HepG2 (cell line): ENCODE data around the gene FAM177B. TPM values are rescaled to one million over a fixed set of nuclear protein-coding genes. Genes with fewer than 3 reads are reported as not detected.

Experiments used
- AGO1 ChIP-seq: fragments of 200-400 bp; formaldehyde crosslinking; IDR thresholded peaks from 2 replicates; pipeline ENCODE4 v1.6.1; 2017; ENCODE audit warnings: mild to moderate bottlenecking, low read depth, low read length, moderate library complexity; ENCODE audit not compliant: poor library complexity, severe bottlenecking
- ATM ChIP-seq: fragments of 450-650 bp; IDR thresholded peaks from 2 replicates; pipeline ENCODE4 v1.7.1; 2017; ENCODE audit warnings: mild to moderate bottlenecking, borderline replicate concordance
- BCL3 ChIP-seq: sonication (generic); formaldehyde crosslinking; IDR thresholded peaks from 2 replicates; pipeline ENCODE4 v1.5.1; 2020; ENCODE audit warnings: mild to moderate bottlenecking, missing genetic modification reagents, moderate library complexity
- KAT2B ChIP-seq: fragments of 150-350 bp; IDR thresholded peaks from 2 replicates; pipeline ENCODE4 v1.6.1; 2014; ENCODE audit warnings: low read depth, low read length, borderline replicate concordance
- NFIB ChIP-seq: sonication (generic); formaldehyde crosslinking; IDR thresholded peaks from 2 replicates; pipeline ENCODE4 v1.9.0; 2021; ENCODE audit warnings: missing genetic modification reagents, mild to moderate bottlenecking, borderline replicate concordance
- SMYD3 ChIP-seq: sonication (generic); formaldehyde crosslinking; IDR thresholded peaks from 2 replicates; pipeline ENCODE4 v1.8.1; 2023; ENCODE audit warnings: mild to moderate bottlenecking, missing genetic modification reagents
- SRY ChIP-seq: sonication (generic); formaldehyde crosslinking; IDR thresholded peaks from 2 replicates; pipeline ENCODE4 v1.8.0; 2022; ENCODE audit warnings: mild to moderate bottlenecking, missing genetic modification reagents
- SUZ12 ChIP-seq: fragments of 150-350 bp; IDR thresholded peaks from 2 replicates; pipeline ENCODE4 v1.6.1; 2014; ENCODE audit warnings: low read depth, low read length
- TFE3 ChIP-seq: IDR thresholded peaks from 2 replicates; pipeline ENCODE4 v1.6.1; 2016
- ZHX2 ChIP-seq, 2 experiments: sonication (generic) in 1 of 2; formaldehyde crosslinking in 1 of 2; IDR thresholded peaks; 2 replicates each; pipeline versions ENCODE4 v1.6.1 to v1.9.0; 2014 to 2022; ENCODE audit warnings: antibody characterized with exemption in 1 of 2, borderline replicate concordance in 1 of 2, inconsistent platforms in 1 of 2, low read depth in 1 of 2, missing genetic modification reagents in 1 of 2
- ZNF136 ChIP-seq: sonication (generic); formaldehyde crosslinking; IDR thresholded peaks from 2 replicates; pipeline ENCODE4 v1.8.1; 2022; ENCODE audit warnings: low read depth, mild to moderate bottlenecking, moderate library complexity, missing genetic modification reagents
- ZNF260 ChIP-seq: sonication (generic); formaldehyde crosslinking; IDR thresholded peaks from 2 replicates; pipeline ENCODE4 v1.4.0; 2020; ENCODE audit warnings: missing genetic modification reagents, low read depth, mild to moderate bottlenecking, borderline replicate concordance
- ZNF337 ChIP-seq: sonication (generic); formaldehyde crosslinking; IDR thresholded peaks from 2 replicates; pipeline ENCODE4 v1.5.1; 2020; ENCODE audit warnings: missing genetic modification reagents, low read depth, mild to moderate bottlenecking, borderline replicate concordance
- ZNF468 ChIP-seq: sonication (generic); formaldehyde crosslinking; IDR thresholded peaks from 2 replicates; pipeline ENCODE4 v1.8.0; 2022; ENCODE audit warnings: mild to moderate bottlenecking, moderate library complexity, missing genetic modification reagents
- ZNF552 ChIP-seq: sonication (generic); formaldehyde crosslinking; IDR thresholded peaks from 2 replicates; pipeline ENCODE4 v1.9.0; 2022; ENCODE audit warnings: missing genetic modification reagents, mild to moderate bottlenecking, borderline replicate concordance
- ZNF607 ChIP-seq: sonication (generic); formaldehyde crosslinking; IDR thresholded peaks from 2 replicates; pipeline ENCODE4 v1.5.1; 2020; ENCODE audit warnings: missing genetic modification reagents, mild to moderate bottlenecking, borderline replicate concordance
- ZNF704 ChIP-seq: sonication (generic); formaldehyde crosslinking; IDR thresholded peaks from 2 replicates; pipeline ENCODE4 v1.8.1; 2023; ENCODE audit warnings: mild to moderate bottlenecking, inconsistent platforms, moderate library complexity, missing genetic modification reagents, borderline replicate concordance
- ZNF792 ChIP-seq: IDR thresholded peaks from 2 replicates; pipeline ENCODE4 v1.6.1; 2016
- polyA plus RNA-seq, 8 experiments: library from polyadenylated mRNA; depleted of rRNA in 3 of 8; stranded (reverse) in 7 of 8; unstranded in 1 of 8; fragments of >200 nt; fragmentation: Illumina TruSeq in 4 of 8; extraction: Trizol in 4 of 8; gene quantifications; 2 replicates each; pipeline versions ENCODE4 v1.2.1 to v1.2.3, GENCODE V29; 2011 to 2016; ENCODE audit warnings: low read depth in 4 of 8, missing spikeins in 1 of 8, mixed read lengths in 1 of 8; ENCODE audit not compliant: insufficient read depth in 1 of 8
- total RNA-seq, 5 experiments: library from RNA; depleted of rRNA; stranded (reverse); fragments of >200 nt; fragmentation: Illumina TruSeq; extraction: Trizol; gene quantifications; 2 replicates each; pipeline ENCODE4 v1.2.3, GENCODE V29; 2016; ENCODE audit warnings: low read depth in 1 of 5

Gene FAM177B
- total and polyA plus RNA-seq, 2 of the 13 experiments (the other 11 are each of a cell fraction or from before 2014, with no cell fraction given), result 0.05 TPM; not detected in 1

- TF ChIP-seq ZNF704 (CRISPR knock-in tag), result no peak
- TF ChIP-seq BCL3 (CRISPR knock-in tag), result no peak
- no peak for TF ChIP-seq TFE3 (CRISPR knock-in tag)
- TF ChIP-seq ZNF136, result no peak
- no peak for TF ChIP-seq ZNF792
- TF ChIP-seq ZNF607, result no peak; the same call in 1 of the 2 replicates
- no peak for TF ChIP-seq NFIB (CRISPR knock-in tag)
- TF ChIP-seq KAT2B, result no peak
- TF ChIP-seq ATM, result no peak
- peak; percentile 50; the same call in 1 of the 2 replicates for TF ChIP-seq SRY (CRISPR knock-in tag)
- TF ChIP-seq ZNF468 (CRISPR knock-in tag), result no peak
- TF ChIP-seq SUZ12, result no peak
- TF ChIP-seq ZNF552 (CRISPR knock-in tag), result no peak
- TF ChIP-seq ZNF337, result no peak
- TF ChIP-seq SMYD3 (CRISPR knock-in tag), result no peak
- TF ChIP-seq ZHX2 (IDR thresholded peaks at IDR 0.05; ENCODE audit: low read depth), result peak; percentile 37; the same call in 1 of the 2 replicates
- no peak for TF ChIP-seq ZHX2 (CRISPR knock-in tag; IDR thresholded peaks at IDR 0.05; ENCODE audit: borderline replicate concordance)
- no peak for TF ChIP-seq ZNF260 (CRISPR knock-in tag)
- no peak for TF ChIP-seq AGO1
Observed at GRCh38 chr1:222713091-222713961, 23.7 kb upstream of the FAM177B start (continued).
